Naive B cell (primary cell): ENCODE measurements around the gene GRB7. TPM values are rescaled to one million over a fixed set of nuclear protein-coding genes. Genes with fewer than 3 reads are reported as not detected.
"Not testable (repeated sequence)": the region's sequence is repeated elsewhere in the genome, so short reads cannot be mapped to it uniquely, and the experiment has no call there.

Experiments used
- ATAC-seq, 2 donors: fragments of 150-1000 bp; cut with Tn5 transposase; 2 replicates each; pipeline ENCODE4 v1.10.0; 2021; ENCODE audit warnings: low read depth in 2 of 2, mild to moderate bottlenecking in 2 of 2, moderate library complexity in 2 of 2
- DNase-seq: peaks from one replicate; pipeline ENCODE4 v3.0.0; 2022
- H3K27ac Mint-ChIP-seq, 6 donors: one replicate each; pipeline ENCODE4 v1.8.0; 2020 to 2022; ENCODE audit warnings: mild to moderate bottlenecking in 6 of 6, mixed read lengths in 6 of 6, moderate library complexity in 5 of 6, inconsistent platforms in 2 of 6
- H3K27me3 Mint-ChIP-seq, 3 donors: one replicate each; pipeline ENCODE4 v1.8.0; 2021 to 2022; ENCODE audit warnings: mixed read lengths in 3 of 3, mild to moderate bottlenecking in 1 of 3
- H3K36me3 Mint-ChIP-seq, 2 donors: one replicate each; pipeline ENCODE4 v1.8.0; 2020 to 2022; ENCODE audit warnings: mixed read lengths in 2 of 2, inconsistent platforms in 1 of 2, mild to moderate bottlenecking in 1 of 2
- H3K4me1 Mint-ChIP-seq, 3 donors: one replicate each; pipeline ENCODE4 v1.8.0; 2020 to 2022; ENCODE audit warnings: mixed read lengths in 3 of 3, inconsistent platforms in 1 of 3, mild to moderate bottlenecking in 1 of 3, moderate library complexity in 1 of 3
- H3K4me3 Mint-ChIP-seq, 8 donors: one replicate each; pipeline ENCODE4 v1.8.0; 2020 to 2022; ENCODE audit warnings: mild to moderate bottlenecking in 8 of 8, mixed read lengths in 8 of 8, moderate library complexity in 8 of 8, inconsistent platforms in 2 of 8
- H3K9me3 Mint-ChIP-seq, 7 donors: one replicate each; pipeline ENCODE4 v1.8.0; 2020 to 2022; ENCODE audit warnings: mixed read lengths in 7 of 7, mild to moderate bottlenecking in 5 of 7, inconsistent platforms in 2 of 7, moderate library complexity in 1 of 7
- polyA plus RNA-seq, 6 donors: library from polyadenylated mRNA; unstranded; fragments of 300-500 nt; fragmentation: Illumina TruSeq; gene quantifications; one replicate each; pipeline ENCODE4 v1.2.3, GENCODE V29; 2021; ENCODE audit warnings: low read depth in 6 of 6

GRB7 gene
- under 1 TPM in 3 of 6 donors, not detected in 3; 0.23 to 0.65 (median 0.29) TPM for polyA plus RNA-seq

DNA sequence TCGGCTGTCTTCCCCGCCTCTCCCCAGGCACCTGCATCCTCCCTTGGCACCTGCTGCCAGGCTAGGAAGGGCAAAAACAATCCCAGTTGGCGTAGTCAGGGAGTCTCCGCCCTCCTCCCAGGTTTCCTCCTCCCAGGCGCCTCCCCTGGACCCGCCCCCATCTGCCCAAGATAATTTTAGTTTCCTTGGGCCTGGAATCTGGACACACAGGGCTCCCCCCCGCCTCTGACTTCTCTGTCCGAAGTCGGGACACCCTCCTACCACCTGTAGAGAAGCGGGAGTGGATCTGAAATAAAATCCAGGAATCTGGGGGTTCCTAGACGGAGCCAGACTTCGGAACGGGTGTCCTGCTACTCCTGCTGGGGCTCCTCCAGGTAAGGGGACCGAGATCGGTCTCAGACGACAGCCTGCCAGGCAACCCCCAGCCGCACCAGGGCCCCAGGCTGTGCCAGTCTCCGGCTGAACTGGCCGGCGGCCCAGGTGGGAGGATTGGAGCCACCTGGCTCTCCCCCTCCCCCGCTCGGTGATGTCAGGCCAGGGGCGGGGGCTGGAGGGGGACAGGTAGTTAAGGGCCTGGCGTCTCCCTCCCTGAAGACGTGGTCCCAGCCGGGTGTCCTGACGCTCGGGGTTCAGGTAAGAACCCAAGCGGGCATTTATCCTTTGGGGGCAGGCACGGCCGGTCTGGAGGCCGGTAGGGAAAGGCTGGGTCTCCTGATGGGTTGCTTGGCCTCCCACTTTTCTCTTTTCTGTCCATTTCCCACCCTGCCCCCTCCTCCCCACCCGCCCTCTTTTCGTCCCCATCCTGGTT lies at the start of gene GRB7:
TSS of gene GRB7 (plus strand) at position 179 of the 808 bp plus-strand sequence. CDS start 4,364 bp downstream, outside the sequence.
- DNase-seq (peak; percentile 37), ATAC-seq (peak; percentile 25 to 42)
- Mint-ChIP-seq H3K27me3 (peaks cover 5 to 60% (median 56%) of the 10 kb centered on the region in 3 donors), H3K4me3 (peak within 1 kb of the TSS; percentile 79 to 92 (median 86)), H3K9me3 (peaks cover 0 to 1% (median 0%) of the 10 kb centered on the region in 7 donors), H3K36me3 (no peaks in the 10 kb centered on the region), H3K4me1 (peaks cover 28 to 47% (median 36%) of the 10 kb centered on the region in 3 donors), H3K27ac (peak within 1 kb of the TSS in 4 of 6 donors; percentile 64 to 98 (median 82))

- peaks cover 0 to 6% (median 0%) of the 10 kb centered on the region in 7 donors for H3K9me3 Mint-ChIP-seq
- H3K4me1 Mint-ChIP-seq: peaks cover 24 to 29% (median 26%) of the 10 kb centered on the region in 3 donors
- ATAC-seq (no peak), DNase-seq (no peak)
- H3K27me3 Mint-ChIP-seq: no peaks in the 10 kb centered on the region
- H3K4me3 Mint-ChIP-seq: peak overlapping the region; percentile 97 to 99 (median 98)
- H3K36me3 Mint-ChIP-seq: peaks cover 5 to 21% of the 10 kb centered on the region in 2 donors
- H3K27ac Mint-ChIP-seq: peak overlapping the region; percentile 92 to 99 (median 97)
Observed at GRCh38 chr17:39688475-39688835, 49.3 kb upstream of the GRB7 start.

GRCh38 chr17:39688945-39689344 lies 48.8 kb upstream of the GRB7 start:
- Mint-ChIP-seq H3K27ac (peak overlapping the region in 1 of 6 donors; percentile 97), H3K9me3 (peaks cover 0 to 6% (median 0%) of the 10 kb centered on the region in 7 donors), H3K36me3 (peaks cover 5 to 20% of the 10 kb centered on the region in 2 donors), H3K27me3 (no peaks in the 10 kb centered on the region), H3K4me1 (peaks cover 24 to 29% (median 26%) of the 10 kb centered on the region in 3 donors), H3K4me3 (peak overlapping the region; percentile 97 to 99 (median 98))
- ATAC-seq: no peak
- no peak for DNase-seq

DNA sequence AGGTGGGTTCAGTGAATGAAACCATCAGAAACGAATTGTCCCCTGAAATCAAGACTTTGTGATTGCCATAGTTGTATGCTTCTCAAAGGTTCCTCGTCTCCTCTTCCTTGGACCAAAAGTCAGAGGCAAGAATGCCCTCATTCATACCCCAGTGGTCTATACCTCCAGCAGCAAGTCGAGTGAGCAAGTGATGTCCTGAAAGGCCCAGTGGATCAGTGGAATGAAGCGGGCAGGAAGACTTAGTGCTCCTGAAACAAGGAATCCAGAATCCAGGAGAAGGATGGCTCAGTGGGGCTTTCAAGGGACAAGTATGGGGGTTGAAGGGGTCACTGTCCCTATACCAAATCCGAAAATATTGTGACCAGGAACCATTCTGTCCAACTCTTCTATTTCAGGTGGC lies 43.1 kb upstream of the GRB7 start:
- Mint-ChIP-seq H3K36me3 (peaks cover 0 to 25% of the 10 kb centered on the region in 2 donors), H3K27ac (peak overlapping the region in 1 of 6 donors; percentile 40), H3K4me3 (no peak overlapping the region), H3K27me3 (peaks cover 14 to 19% (median 18%) of the 10 kb centered on the region in 3 donors), H3K9me3 (no peaks in the 10 kb centered on the region), H3K4me1 (peaks cover 1 to 7% (median 3%) of the 10 kb centered on the region in 3 donors)
- ATAC-seq (no peak), DNase-seq (no peak)

DNA sequence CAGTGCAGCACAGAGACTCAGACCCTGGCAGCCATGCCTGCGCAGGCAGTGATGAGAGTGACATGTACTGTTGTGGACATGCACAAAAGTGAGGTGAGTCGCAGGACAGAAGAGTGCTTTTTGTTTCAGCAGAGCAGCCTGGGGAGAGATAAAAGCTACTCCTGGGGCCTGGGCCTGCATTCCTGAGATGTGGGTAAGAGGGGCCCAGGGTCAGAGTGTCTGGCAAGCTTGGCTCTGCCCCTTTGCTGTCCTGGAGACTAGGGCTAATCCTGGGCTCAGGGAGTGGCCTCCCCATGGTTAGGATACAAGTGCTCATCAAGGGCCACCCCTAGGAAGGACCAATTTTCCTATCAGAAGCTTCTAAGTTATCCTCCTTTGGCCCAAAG lies 42.7 kb upstream of the GRB7 start:
- Mint-ChIP-seq H3K36me3 (peaks cover 0 to 28% of the 10 kb centered on the region in 2 donors), H3K27me3 (peaks cover 18 to 24% (median 23%) of the 10 kb centered on the region in 3 donors), H3K9me3 (no peaks in the 10 kb centered on the region), H3K4me1 (peaks cover 4 to 11% (median 7%) of the 10 kb centered on the region in 3 donors), H3K27ac (peak overlapping the region in 1 of 6 donors; percentile 28), H3K4me3 (no peak overlapping the region)
- ATAC-seq (no peak), DNase-seq (no peak)

GRCh38 chr17:39696731-39697130 lies 41.0 kb upstream of the GRB7 start:
- ATAC-seq (no peak), DNase-seq (no peak)
- peaks cover 28 to 38% (median 36%) of the 10 kb centered on the region in 3 donors for H3K27me3 Mint-ChIP-seq

GRCh38 chr17:39697961-39698360 lies 39.8 kb upstream of the GRB7 start:
- ATAC-seq (no peak), DNase-seq (no peak)
- Mint-ChIP-seq H3K36me3 (peaks cover 0 to 35% of the 10 kb centered on the region in 2 donors), H3K9me3 (no peaks in the 10 kb centered on the region), H3K4me1 (peaks cover 10 to 20% (median 20%) of the 10 kb centered on the region in 3 donors), H3K4me3 (no peak overlapping the region), H3K27me3 (peaks cover 28 to 41% (median 38%) of the 10 kb centered on the region in 3 donors), H3K27ac (no peak overlapping the region)

More at GRCh38 chr17:39696731-39697130, 41.0 kb upstream of the GRB7 start:
- H3K4me1 Mint-ChIP-seq: peaks cover 10 to 20% (median 20%) of the 10 kb centered on the region in 3 donors
- H3K27ac Mint-ChIP-seq: no peak overlapping the region
- no peaks in the 10 kb centered on the region for H3K9me3 Mint-ChIP-seq
- H3K4me3 Mint-ChIP-seq: no peak overlapping the region
- peaks cover 0 to 35% of the 10 kb centered on the region in 2 donors for H3K36me3 Mint-ChIP-seq

DNA sequence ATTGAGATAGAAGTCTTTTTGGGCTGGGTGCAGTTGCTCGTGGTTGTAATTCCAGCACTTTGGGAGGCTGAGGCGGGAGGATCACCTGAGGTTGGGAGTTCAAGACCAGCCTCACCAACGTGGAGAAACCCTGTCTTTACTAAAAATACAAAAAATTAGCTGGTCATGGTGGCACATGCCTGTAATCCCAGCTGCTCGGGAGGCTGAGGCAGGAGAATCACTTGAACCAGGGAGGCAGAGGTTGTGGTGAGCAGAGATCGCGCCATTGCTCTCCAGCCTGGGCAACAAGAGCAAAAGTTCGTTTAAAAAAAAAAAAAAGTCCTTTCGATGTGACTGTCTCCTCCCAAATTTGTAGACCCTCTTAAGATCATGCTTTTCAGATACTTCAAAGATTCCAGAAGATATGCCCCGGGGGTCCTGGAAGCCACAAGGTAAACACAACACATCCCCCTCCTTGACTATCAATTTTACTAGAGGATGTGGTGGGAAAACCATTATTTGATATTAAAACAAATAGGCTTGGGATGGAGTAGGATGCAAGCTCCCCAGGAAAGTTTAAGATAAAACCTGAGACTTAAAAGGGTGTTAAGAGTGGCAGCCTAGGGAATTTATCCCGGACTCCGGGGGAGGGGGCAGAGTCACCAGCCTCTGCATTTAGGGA lies 38.5 kb upstream of the GRB7 start:
- H3K9me3 Mint-ChIP-seq, H3K27ac Mint-ChIP-seq, ATAC-seq, DNase-seq: not testable (repeated sequence)
- H3K4me3 Mint-ChIP-seq: peak overlapping the region; percentile 9 to 87 (median 66)
- H3K36me3 Mint-ChIP-seq: peaks cover 0 to 34% of the 10 kb centered on the region in 2 donors
- peaks cover 28 to 41% (median 38%) of the 10 kb centered on the region in 3 donors for H3K27me3 Mint-ChIP-seq
- peaks cover 10 to 25% (median 25%) of the 10 kb centered on the region in 3 donors for H3K4me1 Mint-ChIP-seq

GRCh38 chr17:39699818-39700147 lies 38.0 kb upstream of the GRB7 start, which contains the start of gene ERBB2:
ERBB2 (plus strand) TSS chr17:39700064; CDS start chr17:39700239, 175 bp downstream.
- H3K4me3 Mint-ChIP-seq: peak within 1 kb of the TSS; percentile 47 to 87 (median 66)
- ATAC-seq (no peak), DNase-seq (no peak)
- peaks cover 28 to 41% (median 38%) of the 10 kb centered on the region in 3 donors for H3K27me3 Mint-ChIP-seq
- peaks cover 0 to 29% of the 10 kb centered on the region in 2 donors for H3K36me3 Mint-ChIP-seq
- H3K9me3 Mint-ChIP-seq: no peaks in the 10 kb centered on the region
- peak within 1 kb of the TSS in 1 of 6 donors; percentile 85 for H3K27ac Mint-ChIP-seq
- peaks cover 10 to 25% (median 22%) of the 10 kb centered on the region in 3 donors for H3K4me1 Mint-ChIP-seq

DNA sequence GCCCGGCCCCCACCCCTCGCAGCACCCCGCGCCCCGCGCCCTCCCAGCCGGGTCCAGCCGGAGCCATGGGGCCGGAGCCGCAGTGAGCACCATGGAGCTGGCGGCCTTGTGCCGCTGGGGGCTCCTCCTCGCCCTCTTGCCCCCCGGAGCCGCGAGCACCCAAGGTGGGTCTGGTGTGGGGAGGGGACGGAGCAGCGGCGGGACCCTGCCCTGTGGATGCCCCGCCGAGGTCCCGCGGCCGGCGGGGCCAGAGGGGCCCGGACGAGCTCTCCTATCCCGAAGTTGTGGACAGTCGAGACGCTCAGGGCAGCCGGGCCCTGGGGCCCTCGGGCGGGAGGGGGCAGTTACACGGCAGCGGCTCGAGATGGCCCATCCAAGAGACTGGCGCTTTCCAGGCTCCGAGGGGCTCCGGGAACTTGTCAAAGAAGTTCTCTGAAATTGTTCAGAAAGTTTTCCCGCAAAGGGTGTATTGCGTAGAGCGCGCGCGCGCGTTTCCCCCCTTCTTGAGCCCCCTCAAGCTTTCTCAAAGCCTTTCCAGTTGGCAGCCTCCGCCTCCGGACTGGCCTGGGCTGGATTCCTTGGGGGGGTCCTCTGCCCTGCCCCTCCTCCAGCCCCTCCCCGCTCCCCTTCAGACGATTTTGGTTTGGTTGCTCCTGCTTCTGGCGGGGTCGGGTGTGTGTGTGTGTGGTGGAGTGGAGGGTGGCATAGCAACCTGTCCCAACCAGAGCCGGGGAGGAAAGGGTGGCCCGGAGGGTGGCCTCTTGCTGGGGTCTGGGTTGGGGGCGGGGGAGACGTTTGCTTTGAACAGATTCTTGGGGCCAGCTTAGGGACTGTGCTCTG lies 37.4 kb upstream of the GRB7 start:
- Mint-ChIP-seq H3K4me3 (peak overlapping the region in 4 of 8 donors; percentile 61 to 72 (median 68)), H3K9me3 (no peaks in the 10 kb centered on the region), H3K27ac (no peak overlapping the region), H3K36me3 (peaks cover 0 to 26% of the 10 kb centered on the region in 2 donors), H3K4me1 (peaks cover 10 to 25% (median 22%) of the 10 kb centered on the region in 3 donors), H3K27me3 (peaks cover 28 to 41% (median 38%) of the 10 kb centered on the region in 3 donors)
- ATAC-seq (peak in 1 of 2 donors; percentile 14), DNase-seq (no peak)

DNA sequence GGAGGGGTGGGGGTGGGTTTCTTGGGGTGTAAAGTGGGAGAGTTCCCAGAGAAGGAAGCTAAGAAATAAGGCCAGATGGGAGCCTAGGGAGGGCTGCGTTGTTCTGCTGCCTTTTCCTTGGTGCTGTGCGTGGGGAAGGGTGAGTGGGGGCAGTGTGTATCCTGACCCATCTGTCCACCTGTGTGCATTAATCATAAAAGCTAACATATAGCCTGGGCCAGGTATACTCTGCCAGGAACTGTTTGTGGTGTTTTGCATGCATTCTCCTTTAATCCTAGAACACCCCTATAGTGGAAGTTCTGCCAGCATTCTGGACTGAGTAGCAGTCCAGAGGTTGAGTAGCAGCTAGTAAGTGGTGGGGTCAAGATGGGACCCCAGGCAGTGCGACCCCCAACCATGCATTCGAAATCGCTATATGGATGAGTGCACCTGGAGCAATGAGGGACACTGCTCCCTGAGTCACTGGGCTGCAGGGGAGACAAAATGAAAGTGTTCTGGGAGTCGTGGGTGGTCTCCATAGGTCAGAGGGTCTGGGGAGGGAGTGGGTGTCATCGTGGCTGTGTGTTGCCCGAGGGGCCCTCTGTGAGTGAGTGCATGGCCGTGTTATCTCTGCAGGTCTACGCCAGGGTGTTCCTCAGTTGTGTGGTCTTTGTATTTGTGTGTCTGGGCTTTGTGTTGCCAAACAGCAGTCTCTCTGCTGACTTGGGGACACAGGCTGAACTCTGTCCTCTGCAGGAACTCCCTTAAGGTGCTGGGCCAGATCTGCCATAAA lies 36.5 kb upstream of the GRB7 start:
- peaks cover 28 to 41% (median 38%) of the 10 kb centered on the region in 3 donors for H3K27me3 Mint-ChIP-seq
- H3K9me3 Mint-ChIP-seq: no peaks in the 10 kb centered on the region
- peaks cover 0 to 26% of the 10 kb centered on the region in 2 donors for H3K36me3 Mint-ChIP-seq
- peak overlapping the region in 3 of 8 donors; percentile 39 to 69 (median 61) for H3K4me3 Mint-ChIP-seq
- ATAC-seq: no peak
- peak overlapping the region in 1 of 6 donors; percentile 81 for H3K27ac Mint-ChIP-seq
- DNase-seq: no peak
- H3K4me1 Mint-ChIP-seq: peaks cover 10 to 25% (median 22%) of the 10 kb centered on the region in 3 donors
